Skeletal muscle satellite cell (primary cell): ENCODE measurements around the gene PALM3.
"Not testable (repeated sequence)": the region's sequence is repeated elsewhere in the genome, so short reads cannot be mapped to it uniquely, and the experiment has no call there.

ENCODE experiments used
- H3K27me3 ChIP-seq: 2 replicates; pipeline ENCODE4 v1.7.0; 2013; ENCODE audit warnings: low read length; ENCODE audit not compliant: control insufficient read depth, insufficient read depth
- H3K36me3 ChIP-seq: 2 replicates; pipeline ENCODE4 v1.7.0; 2013; ENCODE audit warnings: mild to moderate bottlenecking, control low read depth, low read length; ENCODE audit not compliant: insufficient read depth
- H3K4me1 ChIP-seq: 2 replicates; pipeline ENCODE4 v1.7.0; 2013; ENCODE audit warnings: low read length; ENCODE audit not compliant: control insufficient read depth, insufficient read depth
- H3K4me2 ChIP-seq: 2 replicates; pipeline ENCODE4 v1.7.0; 2013; ENCODE audit warnings: mild to moderate bottlenecking, low read length
- H3K4me3 ChIP-seq: 2 replicates; pipeline ENCODE4 v1.7.0; 2013; ENCODE audit warnings: low read length
- H3K9ac ChIP-seq: 2 replicates; pipeline ENCODE4 v1.7.0; 2013; ENCODE audit warnings: mild to moderate bottlenecking, low read depth, low read length, moderate library complexity
- H3K9me3 ChIP-seq: replicated peaks from 2 replicates; pipeline ENCODE4 v1.7.0; 2013; ENCODE audit warnings: mild to moderate bottlenecking, control low read depth, low read length

PALM3 gene

GRCh38 chr19:14054099-14054498 is 7.8 kb downstream of the PALM3 start:
- H3K27me3 ChIP-seq: peaks cover 12% of the 10 kb centered on the region
- no peaks in the 10 kb centered on the region for H3K4me1 ChIP-seq
- no peak overlapping the region for H3K4me2 ChIP-seq
- no peak overlapping the region for H3K4me3 ChIP-seq
- H3K9me3 ChIP-seq: no peaks in the 10 kb centered on the region
- H3K36me3 ChIP-seq: no peaks in the 10 kb centered on the region
- H3K9ac ChIP-seq: no peak overlapping the region

- Histone ChIP-seq H3K4me3 (no peak overlapping the region), H3K9ac (no peak overlapping the region), H3K27me3 (peaks cover 6% of the 10 kb centered on the region), H3K4me1 (no peaks in the 10 kb centered on the region), H3K36me3 (no peaks in the 10 kb centered on the region), H3K9me3 (no peaks in the 10 kb centered on the region), H3K4me2 (no peak overlapping the region)
Measured at GRCh38 chr19:14053500-14053899, 8.4 kb downstream of the PALM3 start.

DNA sequence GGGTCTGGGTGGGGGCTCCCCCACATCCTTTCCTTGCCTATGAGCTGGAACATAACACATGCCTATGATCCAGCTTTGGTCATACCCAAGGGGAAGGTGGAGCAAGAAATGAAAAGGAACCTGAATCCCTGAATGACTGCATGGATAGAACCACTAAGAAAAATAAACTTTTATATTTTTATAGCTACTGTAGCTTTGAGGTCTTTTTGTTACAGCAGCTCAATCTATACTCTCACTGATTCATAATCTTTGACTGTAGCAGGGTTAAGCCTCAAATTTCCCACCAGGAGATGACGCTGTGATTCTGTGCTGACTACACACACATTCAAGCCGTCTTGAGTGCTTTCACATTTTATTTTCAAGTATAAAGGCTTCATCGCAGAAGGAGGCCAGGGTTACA is 8.8 kb downstream of the PALM3 start:
- Histone ChIP-seq H3K4me3 (no peak overlapping the region), H3K4me1 (no peaks in the 10 kb centered on the region), H3K36me3 (no peaks in the 10 kb centered on the region), H3K9me3 (no peaks in the 10 kb centered on the region), H3K27me3 (peaks cover under 1% of the 10 kb centered on the region), H3K9ac (no peak overlapping the region), H3K4me2 (no peak overlapping the region)

- no peaks in the 10 kb centered on the region for H3K36me3 ChIP-seq
- H3K9ac ChIP-seq: no peak overlapping the region
- no peak overlapping the region for H3K4me2 ChIP-seq
- no peaks in the 10 kb centered on the region for H3K27me3 ChIP-seq
- no peaks in the 10 kb centered on the region for H3K4me1 ChIP-seq
- no peak overlapping the region for H3K4me3 ChIP-seq
- no peaks in the 10 kb centered on the region for H3K9me3 ChIP-seq
Measured at GRCh38 chr19:14052470-14052869, 9.4 kb downstream of the PALM3 start.

- no peaks in the 10 kb centered on the region for H3K4me1 ChIP-seq
- no peak overlapping the region for H3K4me3 ChIP-seq
- no peaks in the 10 kb centered on the region for H3K36me3 ChIP-seq
- H3K9me3 ChIP-seq: no peaks in the 10 kb centered on the region
- H3K9ac ChIP-seq: no peak overlapping the region
- no peak overlapping the region for H3K4me2 ChIP-seq
- H3K27me3 ChIP-seq: no peaks in the 10 kb centered on the region
Measured at GRCh38 chr19:14051980-14052379, 9.9 kb downstream of the PALM3 start.

DNA sequence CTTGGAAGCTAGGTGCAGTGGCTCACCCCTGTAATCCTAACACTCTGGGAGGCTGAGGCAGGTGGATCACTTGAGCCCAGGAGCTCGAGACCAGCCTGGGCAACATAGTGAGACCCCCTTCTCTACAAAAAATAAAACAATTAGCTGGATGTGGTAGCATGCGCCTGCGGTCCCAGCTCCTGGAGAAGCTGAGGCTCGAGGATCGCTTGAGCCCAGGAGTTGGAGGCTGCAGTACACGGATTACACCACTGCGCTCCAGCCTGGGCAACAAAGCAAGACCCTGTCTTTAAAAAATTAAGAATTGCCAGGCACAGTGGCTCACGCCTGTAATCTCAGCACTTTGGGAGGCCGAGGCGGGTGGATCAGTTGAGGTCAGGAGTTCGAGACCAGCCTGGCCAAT is 10.9 kb downstream of the PALM3 start:
- H3K4me2 ChIP-seq, H3K36me3 ChIP-seq, H3K4me3 ChIP-seq, H3K9ac ChIP-seq, H3K9me3 ChIP-seq, H3K4me1 ChIP-seq, H3K27me3 ChIP-seq: not testable (repeated sequence)

GRCh38 chr19:14050512-14050911 is 11.4 kb downstream of the PALM3 start:
- H3K36me3 ChIP-seq: no peaks in the 10 kb centered on the region
- no peaks in the 10 kb centered on the region for H3K9me3 ChIP-seq
- no peak overlapping the region for H3K4me2 ChIP-seq
- no peak overlapping the region for H3K9ac ChIP-seq
- H3K4me3 ChIP-seq: no peak overlapping the region
- H3K27me3 ChIP-seq: no peaks in the 10 kb centered on the region
- H3K4me1 ChIP-seq: no peaks in the 10 kb centered on the region

GRCh38 chr19:14048443-14049153 is 13.3 kb downstream of the PALM3 start:
- H3K4me1 ChIP-seq: no peaks in the 10 kb centered on the region
- no peak overlapping the region for H3K4me3 ChIP-seq
- no peaks in the 10 kb centered on the region for H3K9me3 ChIP-seq
- H3K27me3 ChIP-seq: no peaks in the 10 kb centered on the region
- no peak overlapping the region for H3K4me2 ChIP-seq
- no peak overlapping the region for H3K9ac ChIP-seq
- H3K36me3 ChIP-seq: no peaks in the 10 kb centered on the region

- not testable (repeated sequence) for H3K27me3 ChIP-seq, H3K4me3 ChIP-seq, H3K36me3 ChIP-seq, H3K9me3 ChIP-seq, H3K9ac ChIP-seq, H3K4me2 ChIP-seq, H3K4me1 ChIP-seq
Measured at GRCh38 chr19:14047866-14048265, 14.0 kb downstream of the PALM3 start.

GRCh38 chr19:14042659-14043608 is 18.9 kb downstream of the PALM3 start:
- not testable (repeated sequence) for H3K9ac ChIP-seq, H3K9me3 ChIP-seq, H3K27me3 ChIP-seq, H3K4me3 ChIP-seq, H3K4me1 ChIP-seq, H3K36me3 ChIP-seq
- peak overlapping the region; percentile 14 for H3K4me2 ChIP-seq

DNA sequence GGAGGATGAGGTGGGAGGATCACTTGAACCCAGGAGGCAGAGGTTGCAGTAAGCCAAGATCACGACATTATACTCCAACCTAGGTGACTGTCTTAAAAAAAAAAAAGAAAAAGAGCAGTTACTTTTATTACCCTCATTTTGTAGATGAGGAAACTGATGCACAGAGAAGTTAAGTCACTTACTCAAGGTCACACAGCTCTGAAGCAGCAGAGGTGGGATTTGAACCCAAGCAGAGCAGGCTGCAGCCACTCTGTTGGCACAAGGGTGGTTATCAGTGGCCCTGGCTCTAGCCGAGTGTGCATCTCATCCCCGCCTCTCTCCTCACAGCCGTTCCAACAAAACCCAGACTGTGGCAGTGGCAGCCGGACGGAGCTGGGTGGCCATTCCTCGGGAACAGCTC is 22.7 kb downstream of the PALM3 start:
- Histone ChIP-seq H3K36me3 (no peaks in the 10 kb centered on the region), H3K4me2 (no peak overlapping the region), H3K4me3 (no peak overlapping the region), H3K4me1 (peaks cover 7% of the 10 kb centered on the region), H3K9ac (no peak overlapping the region), H3K27me3 (no peaks in the 10 kb centered on the region), H3K9me3 (no peaks in the 10 kb centered on the region)

DNA sequence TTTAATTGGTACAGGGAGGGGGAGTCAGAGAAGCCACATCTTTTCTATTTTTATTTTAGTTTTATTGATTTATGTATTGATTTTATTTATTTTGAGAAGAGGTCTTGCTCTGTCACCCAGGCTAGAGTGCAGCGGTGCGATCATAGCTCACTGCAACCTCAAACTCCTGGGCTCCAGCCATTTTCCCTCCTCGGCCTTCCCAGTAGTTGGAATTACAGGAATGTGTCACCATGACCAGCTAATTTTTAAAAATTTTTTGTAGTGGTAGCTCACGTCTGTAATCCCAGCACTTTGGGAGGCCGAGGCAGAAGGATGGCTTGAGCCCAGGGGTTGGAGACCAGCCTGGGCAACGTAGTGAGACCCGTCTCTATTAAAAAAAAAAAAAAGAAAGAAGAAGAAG is 26.2 kb downstream of the PALM3 start:
- Histone ChIP-seq H3K4me2 (no peak overlapping the region), H3K9ac (no peak overlapping the region), H3K36me3 (no peaks in the 10 kb centered on the region), H3K9me3 (no peaks in the 10 kb centered on the region), H3K4me1 (peaks cover 5% of the 10 kb centered on the region), H3K4me3 (no peak overlapping the region), H3K27me3 (peaks cover 7% of the 10 kb centered on the region)
